Cardiac fibroblast (primary cell): Measurements from ENCODE around the gene FAM131C.
"Not testable (repeated sequence)": the region's sequence is repeated elsewhere in the genome, so short reads cannot be mapped to it uniquely, and the experiment has no call there.

Source experiments
- DNase-seq, 2 donors: peaks; one replicate each; pipeline versions ENCODE4 v3.0.0 to v3.0.0-alpha.2; 2010; ENCODE audit warnings: low read depth in 2 of 2
- H3K4me3 ChIP-seq, 2 donors: replicated peaks in 1 of 2; 1 replicate in 1 of 2; 2 replicates in 1 of 2; pipeline ENCODE4 v1.5.1; 2011; ENCODE audit warnings: low read depth in 2 of 2, low read length in 2 of 2, mild to moderate bottlenecking in 2 of 2, moderate library complexity in 1 of 2
- CTCF ChIP-seq: IDR thresholded peaks from one replicate; pipeline ENCODE4 v1.5.1; 2011; ENCODE audit warnings: low read depth, mild to moderate bottlenecking, low read length, inconsistent platforms

FAM131C gene

GRCh38 chr1:16114527-16115467 is 41.3 kb upstream of the FAM131C start:
- H3K4me3 ChIP-seq = no peak overlapping the region
- no peak for TF ChIP-seq CTCF
- no peak for DNase-seq

- H3K4me3 ChIP-seq = no peak overlapping the region
- peak in 1 of 2 donors; percentile 55 for DNase-seq
- TF ChIP-seq CTCF = no peak
Measured at GRCh38 chr1:16112596-16113555, 39.4 kb upstream of the FAM131C start.

GRCh38 chr1:16111771-16112595 is 38.5 kb upstream of the FAM131C start:
- TF ChIP-seq CTCF = no peak
- no peak overlapping the region for H3K4me3 ChIP-seq
- DNase-seq = peak; percentile 74 to 83

GRCh38 chr1:16110884-16111283 is 37.4 kb upstream of the FAM131C start:
- no peak overlapping the region for H3K4me3 ChIP-seq
- DNase-seq = no peak
- no peak for TF ChIP-seq CTCF

- no peak for DNase-seq
- H3K4me3 ChIP-seq = no peak overlapping the region
- TF ChIP-seq CTCF = no peak
Measured at GRCh38 chr1:16110456-16110855, 37.0 kb upstream of the FAM131C start.

- no peak for DNase-seq
Measured at GRCh38 chr1:16109571-16109970, 36.1 kb upstream of the FAM131C start.

GRCh38 chr1:16107039-16107438 is 33.6 kb upstream of the FAM131C start:
- H3K4me3 ChIP-seq, DNase-seq: not testable (repeated sequence)

More at GRCh38 chr1:16109571-16109970, 36.1 kb upstream of the FAM131C start:
- no peak overlapping the region for H3K4me3 ChIP-seq
- no peak for TF ChIP-seq CTCF
